GM21381 (cell line): ENCODE measurements around the gene RNF175.

Experiments used
- ATAC-seq: cut with Tn5 transposase; IDR thresholded peaks from one replicate; pipeline ENCODE4 v1.9.1; 2021; ENCODE audit warnings: mild to moderate bottlenecking, moderate library complexity; ENCODE audit not compliant: unreplicated experiment

RNF175 gene

GRCh38 chr4:153759407-153760316 lies at the start of gene RNF175:
RNF175 (minus strand) TSS chr4:153760024; CDS start chr4:153759862, 162 bp downstream.
- ATAC-seq: no peak

- peak; percentile 67 for ATAC-seq
These were observed 49.5 kb upstream of the RNF175 start for GRCh38 chr4:153809307-153809706.

- no peak for ATAC-seq
These were observed 48.4 kb upstream of the RNF175 start for GRCh38 chr4:153808175-153808574.

GRCh38 chr4:153806073-153806472 lies 46.2 kb upstream of the RNF175 start:
- ATAC-seq: no peak

GRCh38 chr4:153804722-153805121 lies 44.9 kb upstream of the RNF175 start:
- ATAC-seq: no peak

- no peak for ATAC-seq
These were observed 39.9 kb upstream of the RNF175 start for GRCh38 chr4:153799694-153800074.

- no peak for ATAC-seq
These were observed 39.3 kb upstream of the RNF175 start for GRCh38 chr4:153798901-153799693.

- no peak for ATAC-seq
These were observed 38.6 kb upstream of the RNF175 start for GRCh38 chr4:153798420-153798819.

- no peak for ATAC-seq
These were observed 34.2 kb upstream of the RNF175 start for GRCh38 chr4:153794006-153794405.

GRCh38 chr4:153792618-153793247 lies 32.9 kb upstream of the RNF175 start:
- no peak for ATAC-seq

GRCh38 chr4:153791746-153792617 lies 32.2 kb upstream of the RNF175 start:
- ATAC-seq: no peak

- no peak for ATAC-seq
These were observed 31.2 kb upstream of the RNF175 start for GRCh38 chr4:153790962-153791551.

- no peak for ATAC-seq
These were observed 30.7 kb upstream of the RNF175 start for GRCh38 chr4:153790500-153790865.

- no peak for ATAC-seq
These were observed 30.1 kb upstream of the RNF175 start for GRCh38 chr4:153789741-153790499.

GRCh38 chr4:153788413-153789276 lies 28.8 kb upstream of the RNF175 start, which contains the start of gene SFRP2:
SFRP2 (minus strand) TSS chr4:153789083; CDS start chr4:153788835, 248 bp downstream.
- ATAC-seq: no peak

- no peak for ATAC-seq
These were observed 28.2 kb upstream of the RNF175 start for GRCh38 chr4:153788051-153788412.

GRCh38 chr4:153787575-153787974 lies 27.8 kb upstream of the RNF175 start:
- no peak for ATAC-seq

- no peak for ATAC-seq
These were observed 27.3 kb upstream of the RNF175 start for GRCh38 chr4:153787061-153787560.
